Skin epidermis (tissue), 12 donors: ENCODE data around the gene HIVEP1.
"Not testable (repeated sequence)": the region's sequence is repeated elsewhere in the genome, so short reads cannot be mapped to it uniquely, and the experiment has no call there.

Experiments
- H3K27ac ChIP-seq, 21 experiments: fragments of 200-600 bp; sonication (generic) in 11 of 21; one replicate each; pipeline ENCODE4 v1.5.0; 2020; ENCODE audit warnings: mild to moderate bottlenecking in 3 of 21, inconsistent platforms in 2 of 21, moderate library complexity in 2 of 21
- H3K4me3 ChIP-seq, 7 experiments: fragments of 200-600 bp; sonication (generic) in 2 of 7; one replicate each; pipeline ENCODE4 v1.5.0; 2020; ENCODE audit warnings: inconsistent platforms in 2 of 7, mild to moderate bottlenecking in 2 of 7, moderate library complexity in 1 of 7

HIVEP1 gene

GRCh38 chr6:12170351-12171092 lies 158.4 kb downstream of the HIVEP1 start:
- no peak overlapping the region for H3K4me3 ChIP-seq
- no peak overlapping the region for H3K27ac ChIP-seq

- H3K27ac ChIP-seq: no peak overlapping the region
- no peak overlapping the region for H3K4me3 ChIP-seq
These were observed 159.6 kb downstream of the HIVEP1 start for GRCh38 chr6:12171717-12172116.

GRCh38 chr6:12172572-12172971 lies 160.5 kb downstream of the HIVEP1 start:
- Histone ChIP-seq H3K4me3 (no peak overlapping the region), H3K27ac (no peak overlapping the region)

- H3K27ac ChIP-seq: no peak overlapping the region
- no peak overlapping the region for H3K4me3 ChIP-seq
These were observed 161.1 kb downstream of the HIVEP1 start for GRCh38 chr6:12173181-12173580.

GRCh38 chr6:12173661-12174060 lies 161.5 kb downstream of the HIVEP1 start:
- Histone ChIP-seq H3K27ac (no peak overlapping the region), H3K4me3 (no peak overlapping the region)

- H3K4me3 ChIP-seq: no peak overlapping the region
- no peak overlapping the region for H3K27ac ChIP-seq
These were observed 162.8 kb downstream of the HIVEP1 start for GRCh38 chr6:12174878-12175277.

GRCh38 chr6:12175626-12176025 lies 163.5 kb downstream of the HIVEP1 start:
- H3K4me3 ChIP-seq: no peak overlapping the region
- H3K27ac ChIP-seq: no peak overlapping the region

GRCh38 chr6:12176782-12177181 lies 164.7 kb downstream of the HIVEP1 start:
- H3K27ac ChIP-seq, H3K4me3 ChIP-seq: not testable (repeated sequence)

- Histone ChIP-seq H3K4me3 (no peak overlapping the region), H3K27ac (no peak overlapping the region)
These were observed 166.4 kb downstream of the HIVEP1 start for GRCh38 chr6:12178521-12178920.

GRCh38 chr6:12181481-12181880 lies 169.4 kb downstream of the HIVEP1 start:
- Histone ChIP-seq H3K4me3 (no peak overlapping the region), H3K27ac (no peak overlapping the region)

- no peak overlapping the region for H3K4me3 ChIP-seq
- H3K27ac ChIP-seq: no peak overlapping the region
These were observed 170.6 kb downstream of the HIVEP1 start for GRCh38 chr6:12182676-12183075.

- H3K4me3 ChIP-seq: no peak overlapping the region
- H3K27ac ChIP-seq: no peak overlapping the region
These were observed 173.1 kb downstream of the HIVEP1 start for GRCh38 chr6:12185081-12185673.

GRCh38 chr6:12186528-12186927 lies 174.4 kb downstream of the HIVEP1 start:
- Histone ChIP-seq H3K4me3 (no peak overlapping the region), H3K27ac (no peak overlapping the region)

GRCh38 chr6:12189150-12189549 lies 177.0 kb downstream of the HIVEP1 start:
- Histone ChIP-seq H3K27ac (no peak overlapping the region), H3K4me3 (no peak overlapping the region)

- Histone ChIP-seq H3K4me3 (no peak overlapping the region), H3K27ac (no peak overlapping the region)
These were observed 177.5 kb downstream of the HIVEP1 start for GRCh38 chr6:12189661-12190060.

- no peak overlapping the region for H3K4me3 ChIP-seq
- no peak overlapping the region for H3K27ac ChIP-seq
These were observed 178.1 kb downstream of the HIVEP1 start for GRCh38 chr6:12190252-12190651.

GRCh38 chr6:12196326-12196936 lies 184.3 kb downstream of the HIVEP1 start:
- Histone ChIP-seq H3K27ac (no peak overlapping the region), H3K4me3 (no peak overlapping the region)

- H3K27ac ChIP-seq: no peak overlapping the region
- no peak overlapping the region for H3K4me3 ChIP-seq
These were observed 186.7 kb downstream of the HIVEP1 start for GRCh38 chr6:12198851-12199250.

- Histone ChIP-seq H3K27ac (no peak overlapping the region), H3K4me3 (no peak overlapping the region)
These were observed 188.0 kb downstream of the HIVEP1 start for GRCh38 chr6:12200015-12200564.

GRCh38 chr6:12200761-12201160 lies 188.6 kb downstream of the HIVEP1 start:
- Histone ChIP-seq H3K27ac (no peak overlapping the region), H3K4me3 (no peak overlapping the region)

- Histone ChIP-seq H3K4me3 (no peak overlapping the region), H3K27ac (no peak overlapping the region)
These were observed 190.9 kb downstream of the HIVEP1 start for GRCh38 chr6:12203001-12203400.
